Measurements from ENCODE around the gene ERC1. TPM values are rescaled to one million over a fixed set of nuclear protein-coding genes. Genes with fewer than 3 reads are reported as not detected.

ERC1 gene
- total and polyA plus RNA-seq, 2 donors from 2014 or later: 5.1 to 68.3 TPM

DNA sequence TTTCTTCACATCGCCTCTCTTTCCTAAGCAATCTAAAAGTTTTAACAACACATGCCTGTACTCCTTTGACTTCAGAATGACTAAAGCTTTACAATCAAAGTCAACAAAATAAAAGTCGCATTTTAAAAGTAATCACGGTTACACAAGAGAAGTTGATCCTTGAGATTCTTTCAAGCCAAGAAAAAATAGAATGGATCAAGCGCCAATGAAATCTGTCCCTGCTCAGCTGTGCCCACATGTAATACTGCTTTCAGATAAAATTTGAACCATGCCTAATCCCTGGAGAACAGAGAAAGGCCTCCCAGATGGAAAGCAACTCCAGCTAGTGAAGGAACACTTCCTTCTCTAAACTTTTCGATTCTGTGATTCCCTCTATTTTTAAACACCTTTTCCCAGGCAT lies 490.3 kb downstream of the ERC1 start:
- Histone ChIP-seq H3K36me3 (ENCODE audit: control insufficient read depth in 2 of 3, insufficient read depth in 3 of 3, low read length in 3 of 3) (no peaks in the 10 kb centered on the region), H3K9ac (ENCODE audit: low read length in 3 of 3) (no peak overlapping the region), H3K27ac (ENCODE audit: low read depth in 2 of 2, low read length in 2 of 2) (no peak overlapping the region), H3K9me3 (ENCODE audit: control insufficient read depth in 2 of 3, insufficient read depth in 1 of 3, low read length in 3 of 3) (no peaks in the 10 kb centered on the region), H3K4me1 (ENCODE audit: control insufficient read depth in 2 of 3, insufficient read depth in 2 of 3, low read depth in 1 of 3, low read length in 3 of 3) (no peaks in the 10 kb centered on the region), H3K4me3 (ENCODE audit: low read length in 3 of 3) (no peak overlapping the region), H3K27me3 (ENCODE audit: control insufficient read depth, insufficient read depth, low read length) (no peaks in the 10 kb centered on the region)
- no peak for FAIRE-seq
- TF ChIP-seq, protein P1, sequence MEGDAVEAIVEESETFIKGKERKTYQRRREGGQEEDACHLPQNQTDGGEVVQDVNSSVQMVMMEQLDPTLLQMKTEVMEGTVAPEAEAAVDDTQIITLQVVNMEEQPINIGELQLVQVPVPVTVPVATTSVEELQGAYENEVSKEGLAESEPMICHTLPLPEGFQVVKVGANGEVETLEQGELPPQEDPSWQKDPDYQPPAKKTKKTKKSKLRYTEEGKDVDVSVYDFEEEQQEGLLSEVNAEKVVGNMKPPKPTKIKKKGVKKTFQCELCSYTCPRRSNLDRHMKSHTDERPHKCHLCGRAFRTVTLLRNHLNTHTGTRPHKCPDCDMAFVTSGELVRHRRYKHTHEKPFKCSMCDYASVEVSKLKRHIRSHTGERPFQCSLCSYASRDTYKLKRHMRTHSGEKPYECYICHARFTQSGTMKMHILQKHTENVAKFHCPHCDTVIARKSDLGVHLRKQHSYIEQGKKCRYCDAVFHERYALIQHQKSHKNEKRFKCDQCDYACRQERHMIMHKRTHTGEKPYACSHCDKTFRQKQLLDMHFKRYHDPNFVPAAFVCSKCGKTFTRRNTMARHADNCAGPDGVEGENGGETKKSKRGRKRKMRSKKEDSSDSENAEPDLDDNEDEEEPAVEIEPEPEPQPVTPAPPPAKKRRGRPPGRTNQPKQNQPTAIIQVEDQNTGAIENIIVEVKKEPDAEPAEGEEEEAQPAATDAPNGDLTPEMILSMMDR (IDR thresholded peaks at IDR 0.05; ENCODE audit: borderline replicate concordance, extremely low read depth, insufficient read depth): no peak
- no peak for DNase-seq
- intact Hi-C loops (cut with DNase I): no loop called here

DNA sequence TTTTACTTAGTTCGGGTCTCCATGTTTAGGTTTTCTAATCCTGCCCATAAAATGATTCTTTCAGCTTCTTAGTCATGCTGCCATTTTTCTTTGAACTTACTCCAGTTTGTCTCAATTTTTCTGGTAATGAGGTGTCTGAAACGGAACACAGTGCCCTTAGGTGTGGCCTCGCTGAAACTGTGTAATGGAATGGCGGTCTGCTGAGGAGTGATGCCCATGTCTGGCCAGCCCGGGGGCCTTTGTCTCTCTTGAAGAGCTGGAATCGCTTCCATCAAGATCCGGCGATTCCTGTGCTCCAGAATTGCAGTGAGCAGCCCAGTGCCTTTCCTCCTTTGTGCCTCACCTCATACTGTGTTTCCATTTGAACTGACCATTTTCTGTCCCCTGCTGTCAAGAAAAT lies 490.9 kb downstream of the ERC1 start:
- H3K9me3 ChIP-seq (ENCODE audit: control insufficient read depth in 2 of 3, insufficient read depth in 1 of 3, low read length in 3 of 3): no peaks in the 10 kb centered on the region
- TF ChIP-seq, protein P1 (IDR thresholded peaks at IDR 0.05; ENCODE audit: borderline replicate concordance, extremely low read depth, insufficient read depth): no peak
- no peak overlapping the region for H3K4me3 ChIP-seq (ENCODE audit: low read length in 3 of 3)
- DNase-seq (no peak), FAIRE-seq (no peak)
- intact Hi-C loops (cut with DNase I): no loop called here
- H3K9ac ChIP-seq (ENCODE audit: low read length in 3 of 3): no peak overlapping the region
- no peaks in the 10 kb centered on the region for H3K36me3 ChIP-seq (ENCODE audit: control insufficient read depth in 2 of 3, insufficient read depth in 3 of 3, low read length in 3 of 3)
- H3K27me3 ChIP-seq (ENCODE audit: control insufficient read depth, insufficient read depth, low read length): no peaks in the 10 kb centered on the region
- H3K4me1 ChIP-seq (ENCODE audit: control insufficient read depth in 2 of 3, insufficient read depth in 2 of 3, low read depth in 1 of 3, low read length in 3 of 3): no peaks in the 10 kb centered on the region
- H3K27ac ChIP-seq (ENCODE audit: low read depth in 2 of 2, low read length in 2 of 2): no peak overlapping the region

- Histone ChIP-seq H3K27me3 (ENCODE audit: control insufficient read depth, insufficient read depth, low read length) (no peaks in the 10 kb centered on the region), H3K4me1 (ENCODE audit: control insufficient read depth in 2 of 3, insufficient read depth in 2 of 3, low read depth in 1 of 3, low read length in 3 of 3) (no peaks in the 10 kb centered on the region), H3K36me3 (ENCODE audit: control insufficient read depth in 2 of 3, insufficient read depth in 3 of 3, low read length in 3 of 3) (peaks cover 0 to 10% (median 9%) of the 10 kb centered on the region in 3 donors), H3K27ac (ENCODE audit: low read depth in 2 of 2, low read length in 2 of 2) (no peak overlapping the region), H3K4me3 (ENCODE audit: low read length in 3 of 3) (no peak overlapping the region), H3K9ac (ENCODE audit: low read length in 3 of 3) (no peak overlapping the region), H3K9me3 (ENCODE audit: control insufficient read depth in 2 of 3, insufficient read depth in 1 of 3, low read length in 3 of 3) (no peaks in the 10 kb centered on the region)
- TF ChIP-seq, protein P1 (IDR thresholded peaks at IDR 0.05; ENCODE audit: borderline replicate concordance, extremely low read depth, insufficient read depth): no peak
- FAIRE-seq (no peak), DNase-seq (peak in 1 of 5 donors; percentile 37)
- intact Hi-C loops (cut with DNase I): no loop called here
These were observed 497.9 kb downstream of the ERC1 start for GRCh38 chr12:1488908-1489381.

Data from kidney (tissue), 14 donors.